ENCODE data around the gene PLAGL1. TPM values are rescaled to one million over a fixed set of nuclear protein-coding genes. Genes with fewer than 3 reads are reported as not detected.

The PLAGL1 gene
- total RNA-seq, 1 experiment from 2014 or later: 24.3 TPM

DNA sequence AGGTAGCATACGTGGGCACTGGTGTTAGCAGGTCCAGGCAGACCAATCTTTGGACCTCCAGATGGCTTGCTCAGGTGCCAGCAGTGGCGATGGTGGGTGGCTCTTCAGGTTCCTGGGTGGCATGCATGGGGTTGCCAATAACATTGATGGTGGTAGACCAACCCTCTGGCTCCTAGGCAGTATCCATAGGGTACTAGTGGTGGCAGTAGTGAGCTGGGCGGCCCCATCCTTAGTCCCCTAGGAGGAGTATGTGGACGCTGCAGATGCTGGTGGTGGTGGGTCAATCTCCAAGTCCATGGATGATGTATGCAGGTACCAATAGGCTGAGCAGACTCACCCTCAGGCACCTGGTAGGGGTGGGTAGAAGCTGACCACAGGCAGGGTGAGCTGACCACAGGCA, 73.2 kb downstream of the PLAGL1 start:
- CTCF ChIA-PET: no interaction called here
- in situ Hi-C loops (cut with HindIII; ENCODE audit: low pct_unique_long_range_greater_than_20kb, low sequenced_read_pairs): no loop called here
- no TSS peak for BruUV-seq (replicated peaks)

DNA sequence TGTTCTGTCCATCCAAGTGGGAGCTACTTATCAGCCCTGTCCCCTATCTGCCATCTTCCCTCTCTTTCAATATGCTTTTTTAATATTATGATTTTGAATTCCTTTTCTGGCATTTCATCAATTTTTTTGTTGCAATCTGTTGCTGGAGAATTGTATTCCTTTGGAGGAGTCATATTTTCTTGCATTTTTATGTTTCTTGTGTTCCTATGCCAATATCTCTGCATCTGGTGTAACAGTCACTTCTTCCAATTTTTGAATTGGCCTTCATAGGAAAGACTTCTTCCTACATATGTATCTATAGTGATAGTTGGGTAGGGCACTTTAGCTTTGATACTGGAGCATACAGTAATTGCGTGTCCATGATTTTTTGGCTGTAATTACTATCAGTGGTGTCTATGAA, 73.7 kb downstream of the PLAGL1 start:
- POLR2A ChIA-PET: no interaction called here

More for the DNA sequence above, 73.2 kb downstream of the PLAGL1 start:
- Histone ChIP-seq H3K4me3 (ENCODE audit: low read depth in 2 of 2, low read length in 2 of 2) (no peak overlapping the region), H3K9me3 (ENCODE audit: control insufficient read depth, insufficient read depth, low read depth, low read length) (no peaks in the 10 kb centered on the region), H3K36me3 (ENCODE audit: control insufficient read depth, insufficient read depth, low read length) (no peaks in the 10 kb centered on the region), H3K27me3 (ENCODE audit: control insufficient read depth, insufficient read depth, low read length) (0 out of 2 replicates have a peak, but pooled peaks cover 3% of the 10 kb centered on the region), H3K4me1 (ENCODE audit: control insufficient read depth, insufficient read depth, low read length) (no peaks in the 10 kb centered on the region), H3K27ac (ENCODE audit: low read length) (no peak overlapping the region)
- intact Hi-C loops (cut with micrococcal nuclease; ENCODE audit: unreplicated experiment): no loop called here
- POLR2A ChIA-PET: no interaction called here
- DNase-seq (ENCODE audit: low read depth, low spot score): no peak
- ATAC-seq: no peak
- TF ChIP-seq, protein P1, sequence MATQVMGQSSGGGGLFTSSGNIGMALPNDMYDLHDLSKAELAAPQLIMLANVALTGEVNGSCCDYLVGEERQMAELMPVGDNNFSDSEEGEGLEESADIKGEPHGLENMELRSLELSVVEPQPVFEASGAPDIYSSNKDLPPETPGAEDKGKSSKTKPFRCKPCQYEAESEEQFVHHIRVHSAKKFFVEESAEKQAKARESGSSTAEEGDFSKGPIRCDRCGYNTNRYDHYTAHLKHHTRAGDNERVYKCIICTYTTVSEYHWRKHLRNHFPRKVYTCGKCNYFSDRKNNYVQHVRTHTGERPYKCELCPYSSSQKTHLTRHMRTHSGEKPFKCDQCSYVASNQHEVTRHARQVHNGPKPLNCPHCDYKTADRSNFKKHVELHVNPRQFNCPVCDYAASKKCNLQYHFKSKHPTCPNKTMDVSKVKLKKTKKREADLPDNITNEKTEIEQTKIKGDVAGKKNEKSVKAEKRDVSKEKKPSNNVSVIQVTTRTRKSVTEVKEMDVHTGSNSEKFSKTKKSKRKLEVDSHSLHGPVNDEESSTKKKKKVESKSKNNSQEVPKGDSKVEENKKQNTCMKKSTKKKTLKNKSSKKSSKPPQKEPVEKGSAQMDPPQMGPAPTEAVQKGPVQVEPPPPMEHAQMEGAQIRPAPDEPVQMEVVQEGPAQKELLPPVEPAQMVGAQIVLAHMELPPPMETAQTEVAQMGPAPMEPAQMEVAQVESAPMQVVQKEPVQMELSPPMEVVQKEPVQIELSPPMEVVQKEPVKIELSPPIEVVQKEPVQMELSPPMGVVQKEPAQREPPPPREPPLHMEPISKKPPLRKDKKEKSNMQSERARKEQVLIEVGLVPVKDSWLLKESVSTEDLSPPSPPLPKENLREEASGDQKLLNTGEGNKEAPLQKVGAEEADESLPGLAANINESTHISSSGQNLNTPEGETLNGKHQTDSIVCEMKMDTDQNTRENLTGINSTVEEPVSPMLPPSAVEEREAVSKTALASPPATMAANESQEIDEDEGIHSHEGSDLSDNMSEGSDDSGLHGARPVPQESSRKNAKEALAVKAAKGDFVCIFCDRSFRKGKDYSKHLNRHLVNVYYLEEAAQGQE (IDR thresholded peaks at IDR 0.05; ENCODE audit: insufficient read depth in 1 of 2, low read depth in 2 of 2, low read length in 1 of 2): no peak
- no peak for TF ChIP-seq POLR2AphosphoS5 (IDR thresholded peaks at IDR 0.05; ENCODE audit: low read depth, low read length)
- TF ChIP-seq TCF7L2 (IDR thresholded peaks at IDR 0.05; ENCODE audit: low read depth, low read length): no peak
- TF ChIP-seq, protein P2, sequence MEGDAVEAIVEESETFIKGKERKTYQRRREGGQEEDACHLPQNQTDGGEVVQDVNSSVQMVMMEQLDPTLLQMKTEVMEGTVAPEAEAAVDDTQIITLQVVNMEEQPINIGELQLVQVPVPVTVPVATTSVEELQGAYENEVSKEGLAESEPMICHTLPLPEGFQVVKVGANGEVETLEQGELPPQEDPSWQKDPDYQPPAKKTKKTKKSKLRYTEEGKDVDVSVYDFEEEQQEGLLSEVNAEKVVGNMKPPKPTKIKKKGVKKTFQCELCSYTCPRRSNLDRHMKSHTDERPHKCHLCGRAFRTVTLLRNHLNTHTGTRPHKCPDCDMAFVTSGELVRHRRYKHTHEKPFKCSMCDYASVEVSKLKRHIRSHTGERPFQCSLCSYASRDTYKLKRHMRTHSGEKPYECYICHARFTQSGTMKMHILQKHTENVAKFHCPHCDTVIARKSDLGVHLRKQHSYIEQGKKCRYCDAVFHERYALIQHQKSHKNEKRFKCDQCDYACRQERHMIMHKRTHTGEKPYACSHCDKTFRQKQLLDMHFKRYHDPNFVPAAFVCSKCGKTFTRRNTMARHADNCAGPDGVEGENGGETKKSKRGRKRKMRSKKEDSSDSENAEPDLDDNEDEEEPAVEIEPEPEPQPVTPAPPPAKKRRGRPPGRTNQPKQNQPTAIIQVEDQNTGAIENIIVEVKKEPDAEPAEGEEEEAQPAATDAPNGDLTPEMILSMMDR (IDR thresholded peaks at IDR 0.05): no peak
- TF ChIP-seq SIN3A (IDR thresholded peaks at IDR 0.05; ENCODE audit: borderline replicate concordance, insufficient read depth, low read depth, low read length): no peak

More for the DNA sequence above, 73.7 kb downstream of the PLAGL1 start:
- BruUV-seq (replicated peaks): no TSS peak
- 0 out of 2 replicates have a peak, but pooled peaks cover 3% of the 10 kb centered on the region for H3K27me3 ChIP-seq (ENCODE audit: control insufficient read depth, insufficient read depth, low read length)
- no peaks in the 10 kb centered on the region for H3K9me3 ChIP-seq (ENCODE audit: control insufficient read depth, insufficient read depth, low read depth, low read length)
- no peaks in the 10 kb centered on the region for H3K36me3 ChIP-seq (ENCODE audit: control insufficient read depth, insufficient read depth, low read length)
- H3K4me1 ChIP-seq (ENCODE audit: control insufficient read depth, insufficient read depth, low read length): no peaks in the 10 kb centered on the region
- H3K27ac ChIP-seq (ENCODE audit: low read length): no peak overlapping the region
- in situ Hi-C loops (cut with HindIII; ENCODE audit: low pct_unique_long_range_greater_than_20kb, low sequenced_read_pairs): no loop called here
- TF ChIP-seq, protein P1 (IDR thresholded peaks at IDR 0.05; ENCODE audit: insufficient read depth in 1 of 2, low read depth in 2 of 2, low read length in 1 of 2): no peak
- no peak for TF ChIP-seq SIN3A (IDR thresholded peaks at IDR 0.05; ENCODE audit: borderline replicate concordance, insufficient read depth, low read depth, low read length)
- no peak overlapping the region for H3K4me3 ChIP-seq (ENCODE audit: low read depth in 2 of 2, low read length in 2 of 2)
- ATAC-seq (no peak), DNase-seq (ENCODE audit: low read depth, low spot score) (no peak)
- intact Hi-C loops (cut with micrococcal nuclease; ENCODE audit: unreplicated experiment): no loop called here
- CTCF ChIA-PET: no interaction called here
